CD4-positive, alpha-beta memory T cell (primary cell): ENCODE results near the gene ATXN7L3B. TPM values are rescaled to one million over a fixed set of nuclear protein-coding genes. Genes with fewer than 3 reads are reported as not detected.
A peak's percentile ranks its signal among the peaks of the same experiment; 100 is the strongest.

Experiments used
- CTCF ChIA-PET: fragments of 350-600 bp; sonication (Branson Sonifier 250); formaldehyde crosslinking; loops from one replicate; lab custom pipeline; 2021; ENCODE audit warnings: inconsistent platforms; ENCODE audit not compliant: partially characterized antibody; lab: Charles Lee
- POLR2A ChIA-PET: fragments of 350-600 bp; sonication (Branson Sonifier 250); formaldehyde crosslinking; loops from one replicate; lab custom pipeline; 2021; ENCODE audit not compliant: partially characterized antibody; lab: Charles Lee
- DNase-seq, 5 donors: peaks; one replicate each; pipeline versions ENCODE4 v3.0.0 to v3.0.0-alpha.2; 2020 to 2022; ENCODE audit warnings: mixed read lengths in 1 of 5
- H3K27ac ChIP-seq: one replicate; pipeline ENCODE4 v1.7.0; 2013; ENCODE audit warnings: low read depth, low read length
- H3K27me3 ChIP-seq: 2 replicates; pipeline ENCODE4 v1.7.0; 2013; ENCODE audit warnings: mild to moderate bottlenecking, low read length, moderate library complexity; ENCODE audit not compliant: insufficient read depth
- H3K36me3 ChIP-seq: 2 replicates; pipeline ENCODE4 v1.7.0; 2013; ENCODE audit warnings: mild to moderate bottlenecking, low read length, moderate library complexity; ENCODE audit not compliant: insufficient read depth
- H3K4me1 ChIP-seq: 2 replicates; pipeline ENCODE4 v1.7.0; 2013; ENCODE audit warnings: mild to moderate bottlenecking, low read length, moderate library complexity; ENCODE audit not compliant: insufficient read depth
- H3K4me3 ChIP-seq, 2 donors: one replicate each; pipeline ENCODE4 v1.7.0; 2013; ENCODE audit warnings: low read length in 2 of 2, mild to moderate bottlenecking in 1 of 2
- H3K9me3 ChIP-seq, 2 donors: one replicate each; pipeline ENCODE4 v1.7.0; 2013; ENCODE audit warnings: low read length in 2 of 2, control low read depth in 1 of 2; ENCODE audit not compliant: control insufficient read depth in 1 of 2
- H3K27ac Mint-ChIP-seq, 7 donors: one replicate each; pipeline ENCODE4 v1.8.0; 2020 to 2021; ENCODE audit warnings: mixed read lengths in 7 of 7, mild to moderate bottlenecking in 6 of 7, inconsistent platforms in 3 of 7, moderate library complexity in 3 of 7
- H3K27me3 Mint-ChIP-seq, 2 donors: one replicate each; pipeline ENCODE4 v1.8.0; 2020 to 2021; ENCODE audit warnings: mixed read lengths in 2 of 2
- H3K36me3 Mint-ChIP-seq, 2 donors: one replicate each; pipeline ENCODE4 v1.8.0; 2020 to 2021; ENCODE audit warnings: mixed read lengths in 2 of 2, inconsistent platforms in 1 of 2, mild to moderate bottlenecking in 1 of 2
- H3K4me1 Mint-ChIP-seq, 4 donors: one replicate each; pipeline ENCODE4 v1.8.0; 2020 to 2021; ENCODE audit warnings: mixed read lengths in 4 of 4, mild to moderate bottlenecking in 1 of 4
- H3K4me3 Mint-ChIP-seq, 8 donors: one replicate each; pipeline ENCODE4 v1.8.0; 2020 to 2021; ENCODE audit warnings: mixed read lengths in 8 of 8, mild to moderate bottlenecking in 7 of 8, moderate library complexity in 6 of 8, inconsistent platforms in 3 of 8
- H3K9me3 Mint-ChIP-seq, 8 donors: one replicate each; pipeline ENCODE4 v1.8.0; 2020 to 2021; ENCODE audit warnings: mixed read lengths in 8 of 8, mild to moderate bottlenecking in 5 of 8, inconsistent platforms in 3 of 8, moderate library complexity in 1 of 8
- intact Hi-C: fragments of 100-400 bp; cut with micrococcal nuclease; formaldehyde crosslinking; loops from one replicate; pipeline ENCODE4 v1.15.1; 2023
- polyA plus RNA-seq, 2 donors: library from polyadenylated mRNA; unstranded; fragments of 300-500 nt; fragmentation: Illumina TruSeq; gene quantifications; one replicate each; pipeline ENCODE4 v1.2.3, GENCODE V29; 2021
- total RNA-seq, 2 experiments: library from RNA; stranded (reverse); gene quantifications; one replicate each; pipeline ENCODE4 v1.2.3, GENCODE V29; 2021

Gene ATXN7L3B
- total RNA-seq (10 to 100 TPM; 45.1 to 46.2 TPM), polyA plus RNA-seq (10 to 100 TPM; 25.3 to 28.5 TPM)

- Histone ChIP-seq H3K4me3 (peak within 1 kb of the TSS; percentile 92 to 99), H3K27me3 (no peaks in the 10 kb centered on the region), H3K36me3 (peaks cover 9% of the 10 kb centered on the region), H3K27ac (peak within 1 kb of the TSS; percentile 95), H3K4me1 (peaks cover 48% of the 10 kb centered on the region), H3K9me3 (no peaks in the 10 kb centered on the region)
- Mint-ChIP-seq H3K4me3 (peak within 1 kb of the TSS; percentile 81 to 99 (median 96)), H3K4me1 (peaks cover 39 to 60% (median 49%) of the 10 kb centered on the region in 4 donors), H3K36me3 (peaks cover 31 to 50% of the 10 kb centered on the region in 2 donors), H3K9me3 (no peaks in the 10 kb centered on the region), H3K27me3 (no peaks in the 10 kb centered on the region), H3K27ac (peak within 1 kb of the TSS; percentile 97 to 100 (median 99))
- POLR2A ChIA-PET = interaction anchor here (0.7 kb wide), 1 partner anchor 853 kb away, joined by 3 read pairs; the partner anchor contains the start of gene GLIPR1L2
- CTCF ChIA-PET = interaction anchor here (1.0 to 1.7 kb wide), 3 partner anchors 9 to 18 kb away, joined by 3 to 5 read pairs (median 4); no protein-coding TSS in a partner anchor
- intact Hi-C loops = loop anchor here (1.0 to 5.0 kb wide), 5 partner anchors 125 to 1544 kb away; partner anchors contain the start of genes GLIPR1L2, KRR1 and NAP1L1
- peak; percentile 95 to 97 (median 97) for DNase-seq
Observed at GRCh38 chr12:74537707-74538385, at the start of gene ATXN7L3B. Gene ATXN7L3B, plus strand, starts transcription at chr12:74537835. Its CDS starts 278 bp downstream, at chr12:74538113.

- no peak overlapping the region for H3K27ac ChIP-seq
- intact Hi-C loops = no loop called here
- CTCF ChIA-PET = no interaction called here
Observed at GRCh38 chr12:74488134-74488533, 49.5 kb upstream of the ATXN7L3B start.

GRCh38 chr12:74489543-74489942, 48.1 kb upstream of the ATXN7L3B start:
- CTCF ChIA-PET = no interaction called here
- H3K27ac ChIP-seq = no peak overlapping the region
- H3K4me1 Mint-ChIP-seq = peaks cover 10 to 17% (median 14%) of the 10 kb centered on the region in 4 donors
- POLR2A ChIA-PET = no interaction called here
- peak overlapping the region in 1 of 7 donors; percentile 1 for H3K27ac Mint-ChIP-seq
- no peaks in the 10 kb centered on the region for H3K36me3 Mint-ChIP-seq
- DNase-seq = no peak
- peak overlapping the region in 3 of 8 donors; percentile 6 to 33 (median 12) for H3K4me3 Mint-ChIP-seq
- no peaks in the 10 kb centered on the region for H3K36me3 ChIP-seq
- H3K4me3 ChIP-seq = no peak overlapping the region
- H3K9me3 ChIP-seq = no peaks in the 10 kb centered on the region
- H3K9me3 Mint-ChIP-seq = no peaks in the 10 kb centered on the region
- H3K4me1 ChIP-seq = peaks cover 6% of the 10 kb centered on the region
- H3K27me3 Mint-ChIP-seq = peaks cover 0 to 4% of the 10 kb centered on the region in 2 donors
- H3K27me3 ChIP-seq = no peaks in the 10 kb centered on the region
- intact Hi-C loops = no loop called here

More at GRCh38 chr12:74488134-74488533, 49.5 kb upstream of the ATXN7L3B start:
- H3K36me3 ChIP-seq = no peaks in the 10 kb centered on the region
- H3K4me3 ChIP-seq = no peak overlapping the region
- POLR2A ChIA-PET = no interaction called here
- Mint-ChIP-seq H3K27me3 (peaks cover 0 to 4% of the 10 kb centered on the region in 2 donors), H3K27ac (no peak overlapping the region), H3K9me3 (no peaks in the 10 kb centered on the region), H3K4me3 (no peak overlapping the region), H3K36me3 (no peaks in the 10 kb centered on the region), H3K4me1 (peaks cover 10 to 17% (median 14%) of the 10 kb centered on the region in 4 donors)
- DNase-seq = no peak
- peaks cover 6% of the 10 kb centered on the region for H3K4me1 ChIP-seq
- H3K27me3 ChIP-seq = no peaks in the 10 kb centered on the region
- H3K9me3 ChIP-seq = no peaks in the 10 kb centered on the region

- peaks cover 10 to 17% (median 14%) of the 10 kb centered on the region in 4 donors for H3K4me1 Mint-ChIP-seq
- peak overlapping the region; percentile 66 to 83 (median 70) for H3K4me3 Mint-ChIP-seq
- peak in 2 of 5 donors; percentile 6 to 15 for DNase-seq
- intact Hi-C loops = no loop called here
- Histone ChIP-seq H3K27ac (no peak overlapping the region), H3K27me3 (no peaks in the 10 kb centered on the region), H3K9me3 (no peaks in the 10 kb centered on the region), H3K4me3 (peak overlapping the region in 1 of 2 donors; percentile 47), H3K36me3 (no peaks in the 10 kb centered on the region), H3K4me1 (peaks cover 6% of the 10 kb centered on the region)
- ChIA-PET CTCF (no interaction called here), POLR2A (interaction anchor here (1.0 kb wide), 1 partner anchor 8 kb away, joined by 3 read pairs; no protein-coding TSS in a partner anchor)
- H3K27ac Mint-ChIP-seq = peak overlapping the region in 5 of 7 donors; percentile 3 to 81 (median 9)
- peaks cover 0 to 2% (median 0%) of the 10 kb centered on the region in 8 donors for H3K9me3 Mint-ChIP-seq
- H3K36me3 Mint-ChIP-seq = no peaks in the 10 kb centered on the region
- H3K27me3 Mint-ChIP-seq = peaks cover 0 to 4% of the 10 kb centered on the region in 2 donors
Observed at GRCh38 chr12:74490390-74491064, 47.1 kb upstream of the ATXN7L3B start.

- no peak overlapping the region for H3K4me3 ChIP-seq
- H3K36me3 ChIP-seq = no peaks in the 10 kb centered on the region
- POLR2A ChIA-PET = interaction anchor here (1.0 kb wide), 1 partner anchor 9 kb away, joined by 3 read pairs; no protein-coding TSS in a partner anchor
- H3K4me1 ChIP-seq = peaks cover 6% of the 10 kb centered on the region
- intact Hi-C loops = no loop called here
- H3K4me3 Mint-ChIP-seq = peak overlapping the region in 2 of 8 donors; percentile 7 to 20
- H3K27ac Mint-ChIP-seq = peak overlapping the region in 1 of 7 donors; percentile 1
- no peaks in the 10 kb centered on the region for H3K36me3 Mint-ChIP-seq
- no peaks in the 10 kb centered on the region for H3K27me3 ChIP-seq
- H3K4me1 Mint-ChIP-seq = peaks cover 10 to 17% (median 14%) of the 10 kb centered on the region in 4 donors
- peaks cover 0 to 4% of the 10 kb centered on the region in 2 donors for H3K27me3 Mint-ChIP-seq
- CTCF ChIA-PET = no interaction called here
- no peak for DNase-seq
- H3K9me3 Mint-ChIP-seq = peaks cover 0 to 2% (median 0%) of the 10 kb centered on the region in 8 donors
- no peak overlapping the region for H3K27ac ChIP-seq
- no peaks in the 10 kb centered on the region for H3K9me3 ChIP-seq
Observed at GRCh38 chr12:74491374-74491773, 46.3 kb upstream of the ATXN7L3B start.

- Histone ChIP-seq H3K9me3 (no peaks in the 10 kb centered on the region), H3K4me3 (no peak overlapping the region), H3K36me3 (no peaks in the 10 kb centered on the region), H3K27me3 (no peaks in the 10 kb centered on the region), H3K27ac (no peak overlapping the region), H3K4me1 (no peaks in the 10 kb centered on the region)
- POLR2A ChIA-PET = no interaction called here
- Mint-ChIP-seq H3K4me1 (no peaks in the 10 kb centered on the region), H3K36me3 (no peaks in the 10 kb centered on the region), H3K27me3 (no peaks in the 10 kb centered on the region), H3K27ac (no peak overlapping the region), H3K4me3 (no peak overlapping the region), H3K9me3 (peaks cover 0 to 4% (median 3%) of the 10 kb centered on the region in 8 donors)
- no peak for DNase-seq
- intact Hi-C loops = no loop called here
- CTCF ChIA-PET = no interaction called here
Observed at GRCh38 chr12:74499192-74499591, 38.4 kb upstream of the ATXN7L3B start.
